Medulla oblongata (tissue), 1 donor: Measurements from ENCODE around the gene LMO7.

Source experiments
- DNase-seq: peaks from one replicate; pipeline ENCODE4 v3.0.0-alpha.2; 2015; ENCODE audit errors: extremely low spot score

The LMO7 gene

GRCh38 chr13:75843074-75843473 is 206.9 kb downstream of the LMO7 start:
- no peak for DNase-seq

GRCh38 chr13:75843991-75844390 is 207.9 kb downstream of the LMO7 start:
- DNase-seq: no peak

GRCh38 chr13:75847588-75847987 is 211.5 kb downstream of the LMO7 start:
- no peak for DNase-seq

GRCh38 chr13:75850916-75851315 is 214.8 kb downstream of the LMO7 start:
- DNase-seq: no peak

GRCh38 chr13:75855216-75855615 is 219.1 kb downstream of the LMO7 start:
- no peak for DNase-seq

GRCh38 chr13:75855847-75856246 is 219.7 kb downstream of the LMO7 start:
- no peak for DNase-seq

- DNase-seq: no peak
Measured at GRCh38 chr13:75857291-75857690, 221.2 kb downstream of the LMO7 start.

- DNase-seq: no peak
Measured at GRCh38 chr13:75860935-75861334, 224.8 kb downstream of the LMO7 start.

- no peak for DNase-seq
Measured at GRCh38 chr13:75861786-75862185, 225.7 kb downstream of the LMO7 start.

GRCh38 chr13:75864718-75865117 is 228.6 kb downstream of the LMO7 start:
- DNase-seq: no peak

- no peak for DNase-seq
Measured at GRCh38 chr13:75867379-75868117, 231.4 kb downstream of the LMO7 start.

GRCh38 chr13:75869981-75870380 is 233.9 kb downstream of the LMO7 start:
- no peak for DNase-seq

GRCh38 chr13:75870397-75870903 is 234.3 kb downstream of the LMO7 start:
- peak; percentile 48 for DNase-seq

- DNase-seq: no peak
Measured at GRCh38 chr13:75871059-75871458, 234.9 kb downstream of the LMO7 start.

GRCh38 chr13:75872980-75873379 is 236.8 kb downstream of the LMO7 start:
- no peak for DNase-seq

- no peak for DNase-seq
Measured at GRCh38 chr13:75873494-75873893, 237.4 kb downstream of the LMO7 start.

GRCh38 chr13:75875450-75875849 is 239.3 kb downstream of the LMO7 start:
- no peak for DNase-seq

- DNase-seq: peak; percentile 82
Measured at GRCh38 chr13:75876142-75877050, 240.3 kb downstream of the LMO7 start.

GRCh38 chr13:75877071-75877470 is 240.9 kb downstream of the LMO7 start:
- DNase-seq: no peak

- DNase-seq: no peak
Measured at GRCh38 chr13:75879656-75880055, 243.5 kb downstream of the LMO7 start.

GRCh38 chr13:75881109-75881775 is 245.1 kb downstream of the LMO7 start:
- no peak for DNase-seq

GRCh38 chr13:75882261-75882660 is 246.1 kb downstream of the LMO7 start:
- DNase-seq: no peak
